HG02938 (cell line): ENCODE measurements around the gene CDKN1A.
A peak's percentile ranks its signal among the peaks of the same experiment; 100 is the strongest.
"Not testable (repeated sequence)": the region's sequence is repeated elsewhere in the genome, so short reads cannot be mapped to it uniquely, and the experiment has no call there.

Source experiments
- ATAC-seq: cut with Tn5 transposase; IDR thresholded peaks from one replicate; pipeline ENCODE4 v1.9.1; 2021; ENCODE audit warnings: mild to moderate bottlenecking, moderate library complexity; ENCODE audit not compliant: unreplicated experiment

CDKN1A gene

GRCh38 chr6:36678488-36679042 lies at the start of gene CDKN1A:
Gene CDKN1A, plus strand, starts transcription at chr6:36678714. Its CDS starts 5,388 bp downstream, at chr6:36684102.
- peak; percentile 38 for ATAC-seq

GRCh38 chr6:36629784-36630183 lies 48.7 kb upstream of the CDKN1A start:
- no peak for ATAC-seq

- no peak for ATAC-seq
These were observed 47.0 kb upstream of the CDKN1A start for GRCh38 chr6:36631326-36632011.

GRCh38 chr6:36633370-36633769 lies 45.1 kb upstream of the CDKN1A start:
- no peak for ATAC-seq

- ATAC-seq: no peak
These were observed 44.6 kb upstream of the CDKN1A start for GRCh38 chr6:36633915-36634314.

GRCh38 chr6:36634317-36635108 lies 44.0 kb upstream of the CDKN1A start:
- ATAC-seq: no peak

GRCh38 chr6:36636283-36636682 lies 42.2 kb upstream of the CDKN1A start:
- ATAC-seq: no peak

- no peak for ATAC-seq
These were observed 41.7 kb upstream of the CDKN1A start for GRCh38 chr6:36636687-36637418.

- ATAC-seq: no peak
These were observed 39.9 kb upstream of the CDKN1A start for GRCh38 chr6:36638579-36638978.

GRCh38 chr6:36639171-36639808 lies 39.2 kb upstream of the CDKN1A start:
- ATAC-seq: no peak

- no peak for ATAC-seq
These were observed 37.0 kb upstream of the CDKN1A start for GRCh38 chr6:36641543-36641942.

GRCh38 chr6:36642913-36643817 lies 35.3 kb upstream of the CDKN1A start:
- ATAC-seq: no peak

GRCh38 chr6:36643977-36644376 lies 34.5 kb upstream of the CDKN1A start:
- no peak for ATAC-seq

- ATAC-seq: no peak
These were observed 29.4 kb upstream of the CDKN1A start for GRCh38 chr6:36649086-36649485.

- no peak for ATAC-seq
These were observed 28.6 kb upstream of the CDKN1A start for GRCh38 chr6:36649701-36650484.

- no peak for ATAC-seq
These were observed 27.6 kb upstream of the CDKN1A start for GRCh38 chr6:36650848-36651478.

GRCh38 chr6:36651659-36652379 lies 26.7 kb upstream of the CDKN1A start:
- ATAC-seq: no peak

- ATAC-seq: not testable (repeated sequence)
These were observed 24.0 kb upstream of the CDKN1A start for GRCh38 chr6:36654469-36654868.
